GM23338 (cell line): ENCODE data around the gene OTP. TPM values are rescaled to one million over a fixed set of nuclear protein-coding genes. Genes with fewer than 3 reads are reported as not detected.

Experiments used
- ATAC-seq: fragments of 200-7000 bp; cut with Tn5 transposase; 3 replicates; pipeline ENCODE4 v1.9.1; 2020
- DNase-seq: peaks from one replicate; pipeline ENCODE4 v3.0.0-alpha.2; 2015; ENCODE audit warnings: low spot score
- H2AFZ ChIP-seq: fragments of 200-600 bp; sonication (generic); 2 replicates; pipeline ENCODE4 v1.8.0; 2016; ENCODE audit warnings: antibody characterized with exemption, mild to moderate bottlenecking, moderate library complexity
- H3F3A ChIP-seq: fragments of 200-600 bp; sonication (generic); replicated peaks from 2 replicates; pipeline ENCODE4 v1.8.0; 2017; ENCODE audit warnings: antibody characterized with exemption, mixed run types, low read depth
- H3K27ac ChIP-seq: fragments of 200-600 bp; sonication (generic); 2 replicates; pipeline ENCODE4 v1.6.1; 2016; ENCODE audit warnings: low read depth
- H3K27me3 ChIP-seq: fragments of 200-600 bp; sonication (generic); 2 replicates; pipeline ENCODE4 v1.8.0; 2016; ENCODE audit warnings: mild to moderate bottlenecking, mixed run types, moderate library complexity; ENCODE audit not compliant: insufficient read depth
- H3K36me3 ChIP-seq: fragments of 200-600 bp; sonication (generic); 2 replicates; pipeline ENCODE4 v1.8.0; 2016; ENCODE audit warnings: mild to moderate bottlenecking; ENCODE audit not compliant: insufficient read depth
- H3K4me1 ChIP-seq: fragments of 200-600 bp; sonication (generic); 2 replicates; pipeline ENCODE4 v1.8.0; 2016; ENCODE audit warnings: mild to moderate bottlenecking, moderate library complexity; ENCODE audit not compliant: insufficient read depth
- H3K4me2 ChIP-seq: fragments of 200-600 bp; sonication (generic); 2 replicates; pipeline ENCODE4 v1.7.1; 2017; ENCODE audit warnings: mixed run types
- H3K4me3 ChIP-seq: fragments of 200-600 bp; sonication (generic); 2 replicates; pipeline ENCODE4 v1.6.1; 2016; ENCODE audit warnings: mixed run types
- H3K79me2 ChIP-seq: fragments of 200-600 bp; sonication (generic); replicated peaks from 2 replicates; pipeline ENCODE4 v1.8.0; 2017; ENCODE audit warnings: mild to moderate bottlenecking; ENCODE audit not compliant: insufficient read depth
- H3K9me2 ChIP-seq: fragments of 200-600 bp; sonication (generic); 2 replicates; pipeline ENCODE4 v1.8.0; 2017; ENCODE audit not compliant: insufficient read depth
- H4K20me1 ChIP-seq: fragments of 200-600 bp; sonication (generic); replicated peaks from 2 replicates; pipeline ENCODE4 v1.8.0; 2017; ENCODE audit warnings: mild to moderate bottlenecking; ENCODE audit not compliant: insufficient read depth
- H3K27ac Mint-ChIP-seq: 2 replicates; pipeline ENCODE4 v1.8.0; 2020; ENCODE audit warnings: inconsistent platforms, mild to moderate bottlenecking, moderate library complexity, mixed read lengths
- H3K27me3 Mint-ChIP-seq: 3 replicates; pipeline ENCODE4 v1.8.0; 2022; ENCODE audit warnings: low read depth, mild to moderate bottlenecking, moderate library complexity, mixed read lengths, inconsistent platforms; ENCODE audit not compliant: insufficient read depth, poor library complexity
- H3K36me3 Mint-ChIP-seq: 3 replicates; pipeline ENCODE4 v1.8.0; 2021; ENCODE audit warnings: low read depth, mild to moderate bottlenecking, inconsistent platforms, moderate library complexity, mixed read lengths
- H3K4me1 Mint-ChIP-seq: 3 replicates; pipeline ENCODE4 v1.8.0; 2020; ENCODE audit warnings: mild to moderate bottlenecking, inconsistent platforms, mixed read lengths
- H3K4me3 Mint-ChIP-seq: 3 replicates; pipeline ENCODE4 v1.8.0; 2021; ENCODE audit warnings: moderate library complexity, mild to moderate bottlenecking, inconsistent platforms, mixed read lengths
- H3K9me3 Mint-ChIP-seq: 3 replicates; pipeline ENCODE4 v1.8.0; 2020; ENCODE audit warnings: moderate library complexity, mild to moderate bottlenecking, inconsistent platforms, mixed read lengths
- CREB1 ChIP-seq: fragments of 250-450 bp; sonication (Bioruptor Pico); IDR thresholded peaks from 2 replicates; pipeline ENCODE4 v1.5.0; 2020; ENCODE audit warnings: low read depth, mild to moderate bottlenecking, moderate library complexity
- CTCF ChIP-seq, 2 experiments: fragments of 200-600 bp in 1 of 2; sonication (generic) in 1 of 2; conservative IDR thresholded peaks; 2 replicates each; pipeline versions ENCODE4 v1.5.1 to v1.6.1; 2016 to 2017; ENCODE audit warnings: antibody characterized with exemption in 2 of 2, low read depth in 2 of 2, mild to moderate bottlenecking in 2 of 2, moderate library complexity in 1 of 2
- ETS1 ChIP-seq: IDR thresholded peaks from 2 replicates; pipeline ENCODE4 v1.6.1; 2016; ENCODE audit warnings: antibody characterized with exemption
- EZH2 ChIP-seq: fragments of 200-600 bp; sonication (generic); IDR thresholded peaks from one replicate; pipeline ENCODE4 v1.8.0; 2017; ENCODE audit warnings: antibody characterized with exemption, mild to moderate bottlenecking, low read depth; ENCODE audit not compliant: unreplicated experiment
- EZH2phosphoT487 ChIP-seq: fragments of 200-600 bp; sonication (generic); IDR thresholded peaks from one replicate; pipeline ENCODE4 v1.8.1; 2018; ENCODE audit warnings: antibody characterized with exemption; ENCODE audit not compliant: unreplicated experiment
- JUNB ChIP-seq: IDR thresholded peaks from one replicate; pipeline ENCODE4 v1.6.1; 2016; ENCODE audit warnings: antibody characterized with exemption; ENCODE audit not compliant: unreplicated experiment
- NANOG ChIP-seq: IDR thresholded peaks from 2 replicates; pipeline ENCODE4 v1.6.1; 2016; ENCODE audit warnings: antibody characterized with exemption, borderline replicate concordance
- POLR2AphosphoS5 ChIP-seq: IDR thresholded peaks from 2 replicates; pipeline ENCODE4 v1.6.1; 2016; ENCODE audit warnings: antibody characterized with exemption, low read depth
- STAT1 ChIP-seq: IDR thresholded peaks from one replicate; pipeline ENCODE4 v1.6.1; 2016; ENCODE audit warnings: antibody characterized with exemption; ENCODE audit not compliant: unreplicated experiment
- ZNF114 ChIP-seq: fragments of 250-450 bp; sonication (Bioruptor Pico); IDR thresholded peaks from 2 replicates; pipeline ENCODE4 v1.5.0; 2020; ENCODE audit warnings: mild to moderate bottlenecking, moderate library complexity
- ZNF331 ChIP-seq: fragments of 250-450 bp; sonication (Bioruptor Pico); IDR thresholded peaks from 2 replicates; pipeline ENCODE4 v1.5.0; 2020; ENCODE audit warnings: low read depth, mild to moderate bottlenecking, moderate library complexity
- ZNF462 ChIP-seq: fragments of 250-450 bp; sonication (Bioruptor Pico); IDR thresholded peaks from 2 replicates; pipeline ENCODE4 v1.5.0; 2020; ENCODE audit warnings: mild to moderate bottlenecking, moderate library complexity
- polyA plus RNA-seq: library from polyadenylated mRNA; unstranded; fragments of >200 nt; fragmentation: Nextera tagmentation; extraction: Ambion mirVana; gene quantifications from 2 replicates; pipeline ENCODE4 v1.2.1, GENCODE V29; 2016
- total RNA-seq: library from RNA; depleted of rRNA; stranded (reverse); fragments of >200 nt; shearing (Covaris generic); gene quantifications from 2 replicates; pipeline ENCODE4 v1.2.3, GENCODE V29; 2014

OTP gene
- total and polyA plus RNA-seq, 2 experiments from 2014 or later: not detected

- peaks cover 13% of the 10 kb centered on the region for H3K9me2 ChIP-seq
- H4K20me1 ChIP-seq: 0 out of 2 replicates have a peak, but pooled peaks cover 3% of the 10 kb centered on the region
- no peaks in the 10 kb centered on the region for H3F3A ChIP-seq
- Mint-ChIP-seq H3K4me1 (no peaks in the 10 kb centered on the region), H3K36me3 (no peaks in the 10 kb centered on the region), H3K27me3 (no peaks in the 10 kb centered on the region), H3K27ac (no peak overlapping the region), H3K4me3 (no peak overlapping the region), H3K9me3 (peaks cover 4% of the 10 kb centered on the region; the same call in 2 of the 3 replicates)
- H3K27ac ChIP-seq: no peak overlapping the region
- DNase-seq: no peak
- TF ChIP-seq ZNF114 (CRISPR knock-in tag): no peak
- TF ChIP-seq STAT1: no peak
- no peak for TF ChIP-seq ETS1
- ATAC-seq: no peak
- H3K4me3 ChIP-seq: no peak overlapping the region
- no peaks in the 10 kb centered on the region for H3K79me2 ChIP-seq
- H3K4me2 ChIP-seq: no peak overlapping the region
- H2AFZ ChIP-seq: no peak overlapping the region
- H3K27me3 ChIP-seq: no peaks in the 10 kb centered on the region
- no peaks in the 10 kb centered on the region for H3K36me3 ChIP-seq
- no peaks in the 10 kb centered on the region for H3K4me1 ChIP-seq
These were observed 32.0 kb upstream of the OTP start for GRCh38 chr5:77670526-77670925.

- no peaks in the 10 kb centered on the region for H3K4me1 ChIP-seq
- Mint-ChIP-seq H3K27me3 (no peaks in the 10 kb centered on the region), H3K9me3 (no peaks in the 10 kb centered on the region), H3K36me3 (no peaks in the 10 kb centered on the region), H3K27ac (no peak overlapping the region), H3K4me3 (no peak overlapping the region), H3K4me1 (no peaks in the 10 kb centered on the region)
- H2AFZ ChIP-seq: no peak overlapping the region
- H3K4me3 ChIP-seq: no peak overlapping the region
- H3F3A ChIP-seq: no peaks in the 10 kb centered on the region
- no peaks in the 10 kb centered on the region for H3K27me3 ChIP-seq
- DNase-seq (no peak), ATAC-seq (no peak)
- no peaks in the 10 kb centered on the region for H3K79me2 ChIP-seq
- no peaks in the 10 kb centered on the region for H3K36me3 ChIP-seq
- 0 out of 2 replicates have a peak, but pooled peaks cover 3% of the 10 kb centered on the region for H4K20me1 ChIP-seq
- no peak overlapping the region for H3K27ac ChIP-seq
- H3K4me2 ChIP-seq: no peak overlapping the region
- H3K9me2 ChIP-seq: peaks cover 13% of the 10 kb centered on the region
- TF ChIP-seq ETS1 (no peak), STAT1 (no peak), ZNF331 (CRISPR knock-in tag) (no peak), EZH2 (no peak), NANOG (no peak), EZH2phosphoT487 (no peak), CTCF (conservative IDR thresholded peaks at IDR 0.05; ENCODE audit: low read depth in 2 of 2) (no peak), ZNF462 (CRISPR knock-in tag) (no peak), CREB1 (CRISPR knock-in tag) (no peak), POLR2AphosphoS5 (no peak), ZNF114 (CRISPR knock-in tag) (no peak), JUNB (no peak)
These were observed 31.2 kb upstream of the OTP start for GRCh38 chr5:77669677-77670076.
